ENCODE data around the gene MKRN3. TPM values are rescaled to one million over a fixed set of nuclear protein-coding genes. Genes with fewer than 3 reads are reported as not detected.

The MKRN3 gene
- 4.7 and 8.5 TPM in 2 replicates for polyA plus RNA-seq (2012; rRNA removed)
- polyA plus RNA-seq (2012; cell fraction: cytosol; rRNA removed), result 3.2 and 4.4 TPM in 2 replicates
- 15.1 and 19.0 TPM in 2 replicates for polyA plus RNA-seq (2012; cell fraction: nucleus; rRNA removed)

- TF ChIP-seq YY1 (IDR thresholded peaks at IDR 0.05; ENCODE audit: low read depth) (peak; percentile 85), IRF3 (IDR thresholded peaks at IDR 0.05; ENCODE audit: low read depth, low read length) (no peak), TCF12 (IDR thresholded peaks at IDR 0.05) (peak; percentile 23; the same call in 1 of the 2 replicates), SIN3A (IDR thresholded peaks at IDR 0.05; ENCODE audit: borderline replicate concordance, low read depth, low read length) (peak; percentile 77; the same call in 1 of the 2 replicates), PBX3 (IDR thresholded peaks at IDR 0.05) (0 out of 2 replicates have a peak, but pooled peaks have one; percentile 7), RFX5 (IDR thresholded peaks at IDR 0.05; ENCODE audit: low read length) (no peak), GABPA (IDR thresholded peaks at IDR 0.05; ENCODE audit: low read depth) (peak; percentile 96), MAX (IDR thresholded peaks at IDR 0.05; ENCODE audit: low read depth) (peak; percentile 87), POLR2AphosphoS5 (IDR thresholded peaks at IDR 0.05; ENCODE audit: low read depth, low read length) (0 out of 2 replicates have a peak, but pooled peaks have one; percentile 12), TAF1 (IDR thresholded peaks at IDR 0.05; ENCODE audit: borderline replicate concordance, low read depth, low read length) (peak; percentile 90), REST (IDR thresholded peaks at IDR 0.05; ENCODE audit: low read depth, low read length) (peak; percentile 54; the same call in 1 of the 2 replicates), EP300 (IDR thresholded peaks at IDR 0.05; ENCODE audit: borderline replicate concordance in 1 of 2, low read depth in 1 of 2, low read length in 1 of 2) (no peak), CHD2 (IDR thresholded peaks at IDR 0.05; ENCODE audit: low read length, partially characterized antibody) (peak; percentile 82), ELF1 (IDR thresholded peaks at IDR 0.05) (peak; percentile 94), MXI1 (IDR thresholded peaks at IDR 0.05; ENCODE audit: low read depth, low read length) (peak; percentile 86), GATA2 (CRISPR knock-in tag; IDR thresholded peaks at IDR 0.05) (no peak)
- peaks cover 5% of the 10 kb centered on the region for H3F3A ChIP-seq (replicated peaks; ENCODE audit: insufficient read depth)
- DNase-seq, result peak; percentile 70
- peak within 1 kb of the TSS; percentile 96 for H3K9ac ChIP-seq
- POLR2A ChIA-PET, result no interaction called here
- peaks cover 34% of the 10 kb centered on the region for H4K20me1 ChIP-seq (ENCODE audit: insufficient read depth)
- peaks cover 3 to 11% of the 10 kb centered on the region in 2 experiments for H3K36me3 ChIP-seq (replicated peaks in 1 of 2; ENCODE audit: control insufficient read depth in 1 of 2, insufficient read depth in 2 of 2, low read length in 1 of 2)
- no peaks in the 10 kb centered on the region for H3K9me3 ChIP-seq
- peaks cover 50% of the 10 kb centered on the region for H3K79me2 ChIP-seq (ENCODE audit: insufficient read depth)
- peak within 1 kb of the TSS; percentile 85 to 94 for H3K27ac ChIP-seq (ENCODE audit: low read depth in 2 of 2, low read length in 1 of 2)
- no peaks in the 10 kb centered on the region for H3K9me2 ChIP-seq
- H2AFZ ChIP-seq (ENCODE audit: low read depth), result peak within 1 kb of the TSS; percentile 95
- no peaks in the 10 kb centered on the region for H3K27me3 ChIP-seq (ENCODE audit: insufficient read depth)
- 30% methylated on average over 23 of the region's 27 CpGs for WGBS (ENCODE audit: low lambda C conversion rate)
- peak within 1 kb of the TSS; percentile 78 for H3K4me2 ChIP-seq
- CTCF ChIA-PET, result no interaction called here
- peaks cover 0 to 9% of the 10 kb centered on the region in 2 experiments; a peak in 2 of 4 replicates for H3K4me1 ChIP-seq (ENCODE audit: control insufficient read depth in 1 of 2, insufficient read depth in 2 of 2, low read depth in 1 of 2, low read length in 1 of 2)
- H3K4me3 ChIP-seq (ENCODE audit: low read depth in 2 of 2, low read length in 1 of 2), result peak within 1 kb of the TSS; percentile 74 to 90
Measured at GRCh38 chr15:23565395-23566070, at the start of gene MKRN3. Gene MKRN3, plus strand, starts transcription at chr15:23565674. Its CDS starts 109 bp downstream, at chr15:23565783.
